COR-L47 (cell line): ENCODE data around the gene TMED6.

ENCODE experiments used
- DNase-seq: peaks from one replicate; lab custom pipeline; 2025; lab: John Stamatoyannopoulos, UW

The TMED6 gene

DNA sequence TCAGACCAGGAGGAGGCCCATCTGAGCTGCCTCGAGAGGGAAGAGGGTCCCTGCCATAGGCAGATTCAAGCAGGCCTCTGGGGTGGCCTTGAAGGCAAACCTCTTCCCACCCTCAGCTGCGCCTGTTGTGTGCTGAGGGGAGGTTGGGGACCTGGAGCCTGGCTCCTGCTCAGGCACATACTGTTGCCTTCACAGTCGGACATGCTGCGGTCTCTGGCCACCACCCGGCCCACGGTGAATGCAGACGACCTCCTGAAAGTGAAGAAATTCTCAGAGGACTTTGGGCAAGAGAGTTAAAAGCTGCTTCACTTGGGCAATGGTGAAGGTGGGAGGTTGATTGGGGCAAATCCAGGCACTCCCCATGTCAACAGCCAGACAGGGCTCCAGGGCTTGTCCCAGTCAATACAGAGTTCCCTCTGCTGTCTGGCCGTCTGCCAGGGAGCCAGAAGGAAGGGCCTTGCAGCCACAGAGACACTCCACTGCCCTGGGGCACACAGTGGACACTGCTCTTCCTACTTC lies 27.5 kb downstream of the TMED6 start:
- no peak for DNase-seq

DNA sequence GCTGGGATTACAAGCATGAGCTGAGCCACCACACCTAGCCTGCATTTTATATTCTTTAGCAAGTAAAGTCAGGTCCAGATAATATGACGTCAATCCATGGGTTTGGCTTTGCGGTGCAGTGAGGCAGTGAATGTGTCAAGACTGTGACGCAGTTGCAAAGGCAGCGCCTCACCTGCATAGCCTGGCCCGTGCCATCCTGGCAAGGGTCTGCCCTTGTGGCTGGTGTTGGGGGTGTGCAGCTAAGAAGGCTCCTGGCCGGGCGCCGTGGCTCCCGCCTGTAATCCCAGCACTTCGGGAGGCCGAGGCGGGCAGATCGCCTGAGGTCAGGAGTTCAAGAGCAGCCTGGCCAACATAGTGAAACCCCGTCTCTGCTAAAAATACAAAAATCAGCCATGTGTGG lies 28.2 kb downstream of the TMED6 start:
- DNase-seq = no peak

DNA sequence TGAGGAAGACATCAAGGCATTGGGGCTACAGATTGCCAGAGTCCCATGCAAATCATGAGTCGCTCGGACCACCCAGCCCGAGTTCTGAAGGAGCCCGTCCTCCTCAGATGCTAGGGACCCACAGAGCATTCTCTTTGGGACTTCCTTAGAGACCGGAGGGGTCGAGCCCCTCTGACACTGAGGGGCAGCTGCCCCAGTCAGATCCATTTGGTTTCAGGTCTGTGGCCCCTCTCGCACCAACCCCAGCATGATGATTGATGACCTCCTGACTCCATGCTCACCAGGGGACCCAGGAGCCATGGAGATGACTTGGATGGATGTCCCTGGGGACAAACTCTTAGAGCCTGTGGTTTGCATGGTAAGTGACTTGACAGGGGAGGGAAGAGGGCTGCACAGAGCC lies 29.2 kb downstream of the TMED6 start:
- DNase-seq = no peak

DNA sequence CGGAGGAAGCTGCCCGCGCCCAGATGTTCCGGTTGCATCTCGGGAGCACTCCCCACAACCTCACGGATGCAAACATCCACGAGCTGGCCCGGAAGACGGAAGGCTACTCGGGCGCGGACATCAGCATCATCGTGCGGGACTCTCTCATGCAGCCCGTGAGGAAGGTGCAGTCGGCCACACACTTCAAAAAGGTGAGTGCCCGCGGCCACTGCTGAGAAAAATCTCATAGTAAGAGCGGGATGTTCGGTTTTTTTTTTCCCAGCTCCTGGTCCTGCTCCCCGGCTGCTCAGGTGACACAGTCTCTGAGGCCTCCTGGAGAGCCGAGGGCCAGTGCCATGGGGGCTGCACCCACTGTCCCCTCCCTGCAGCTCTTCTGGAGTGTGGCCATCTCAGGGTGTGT lies 30.5 kb downstream of the TMED6 start:
- no peak for DNase-seq

DNA sequence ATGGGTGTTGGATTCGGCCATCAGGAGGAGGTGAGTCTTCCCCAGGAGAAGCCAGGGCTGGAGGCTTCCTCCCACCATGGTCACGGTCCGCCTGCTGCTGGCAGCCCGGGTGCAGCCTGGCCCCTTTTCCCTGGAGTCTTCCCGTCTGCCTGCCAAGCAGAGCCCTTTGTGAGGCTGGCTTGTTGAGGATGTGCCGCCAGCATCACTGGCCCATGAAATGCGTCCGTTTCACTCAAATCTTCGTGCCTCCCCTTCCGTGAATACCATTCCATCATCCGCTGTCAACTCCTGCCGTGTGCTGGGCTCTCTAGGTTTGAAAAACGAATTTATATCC lies 30.9 kb downstream of the TMED6 start:
- DNase-seq = no peak

DNA sequence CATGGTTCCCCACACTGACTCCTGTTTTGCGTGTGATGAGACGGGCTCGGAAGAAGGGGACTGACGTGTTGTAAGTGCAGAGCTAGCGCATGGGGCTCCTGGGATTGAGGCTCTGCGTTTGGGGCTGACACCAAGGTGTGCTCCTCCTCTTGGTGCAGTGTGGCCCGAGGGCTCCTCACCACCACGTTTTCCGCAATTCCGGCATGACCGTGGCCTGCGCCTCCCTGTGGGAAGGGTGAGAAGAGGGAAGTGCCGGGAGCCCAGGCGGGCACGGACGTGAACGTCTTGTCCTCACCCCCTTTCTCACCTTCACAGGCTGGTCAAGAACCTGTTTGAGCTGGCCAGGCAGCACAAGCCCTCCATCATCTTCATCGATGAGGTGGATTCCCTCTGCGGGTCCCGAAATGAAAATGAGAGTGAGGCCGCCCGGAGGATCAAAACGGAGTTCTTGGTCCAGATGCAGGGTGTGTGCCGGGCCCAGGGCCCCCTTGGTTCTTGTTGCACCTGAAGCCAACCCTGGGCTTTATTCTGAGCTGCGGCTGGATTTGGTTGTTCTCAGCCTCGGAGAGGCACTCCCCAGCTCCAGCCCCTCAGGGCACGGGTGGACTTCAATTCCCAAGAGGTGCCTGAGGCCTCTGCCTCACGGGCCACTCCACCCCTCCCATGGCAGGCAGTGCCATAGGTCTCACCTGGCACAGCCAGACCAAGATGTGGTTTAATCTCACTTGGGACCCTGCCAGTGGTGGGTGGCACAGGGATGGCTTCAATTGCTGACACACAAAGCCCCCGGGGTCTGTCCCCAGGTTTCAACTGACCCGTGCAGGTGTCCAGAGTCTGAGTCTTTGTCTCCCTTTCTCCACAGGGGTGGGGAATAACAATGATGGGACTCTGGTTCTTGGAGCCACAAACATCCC lies 31.5 kb downstream of the TMED6 start:
- no peak for DNase-seq

DNA sequence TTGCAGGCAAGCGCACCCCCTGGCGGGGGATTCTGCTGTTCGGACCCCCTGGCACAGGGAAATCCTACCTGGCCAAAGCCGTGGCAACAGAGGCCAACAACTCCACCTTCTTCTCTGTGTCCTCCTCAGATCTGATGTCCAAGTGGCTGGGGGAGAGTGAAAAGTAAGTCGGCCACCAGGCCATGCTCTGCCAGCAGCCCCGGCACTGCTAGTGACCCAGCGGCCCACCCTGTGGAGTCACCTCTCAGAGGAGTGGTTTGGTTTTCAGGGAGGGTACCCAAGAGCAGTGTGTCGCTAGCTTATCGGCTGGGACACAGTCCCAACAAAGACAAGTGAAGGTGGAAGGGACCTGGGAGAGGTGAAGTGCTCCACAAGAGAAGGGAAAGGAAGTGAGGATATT lies 32.2 kb downstream of the TMED6 start:
- no peak for DNase-seq

DNA sequence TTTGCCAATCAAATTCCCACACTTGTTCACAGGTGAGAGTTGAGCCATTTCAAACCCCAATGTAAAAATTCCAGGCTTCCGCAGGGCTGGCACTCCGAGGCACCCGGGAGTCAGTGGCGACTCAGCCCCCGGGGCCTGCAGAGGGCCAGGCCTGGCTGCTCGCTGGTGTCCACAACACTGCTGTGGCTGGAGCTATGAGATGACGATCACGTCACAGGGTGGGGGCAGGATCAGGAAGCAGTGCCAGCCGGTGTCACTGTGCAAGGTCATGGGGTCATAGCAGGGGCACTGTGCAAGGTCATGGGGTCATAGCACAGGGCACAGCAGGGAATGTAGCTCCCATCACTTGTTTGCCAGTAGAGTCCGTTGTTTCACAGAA lies 32.7 kb downstream of the TMED6 start:
- no peak for DNase-seq

DNA sequence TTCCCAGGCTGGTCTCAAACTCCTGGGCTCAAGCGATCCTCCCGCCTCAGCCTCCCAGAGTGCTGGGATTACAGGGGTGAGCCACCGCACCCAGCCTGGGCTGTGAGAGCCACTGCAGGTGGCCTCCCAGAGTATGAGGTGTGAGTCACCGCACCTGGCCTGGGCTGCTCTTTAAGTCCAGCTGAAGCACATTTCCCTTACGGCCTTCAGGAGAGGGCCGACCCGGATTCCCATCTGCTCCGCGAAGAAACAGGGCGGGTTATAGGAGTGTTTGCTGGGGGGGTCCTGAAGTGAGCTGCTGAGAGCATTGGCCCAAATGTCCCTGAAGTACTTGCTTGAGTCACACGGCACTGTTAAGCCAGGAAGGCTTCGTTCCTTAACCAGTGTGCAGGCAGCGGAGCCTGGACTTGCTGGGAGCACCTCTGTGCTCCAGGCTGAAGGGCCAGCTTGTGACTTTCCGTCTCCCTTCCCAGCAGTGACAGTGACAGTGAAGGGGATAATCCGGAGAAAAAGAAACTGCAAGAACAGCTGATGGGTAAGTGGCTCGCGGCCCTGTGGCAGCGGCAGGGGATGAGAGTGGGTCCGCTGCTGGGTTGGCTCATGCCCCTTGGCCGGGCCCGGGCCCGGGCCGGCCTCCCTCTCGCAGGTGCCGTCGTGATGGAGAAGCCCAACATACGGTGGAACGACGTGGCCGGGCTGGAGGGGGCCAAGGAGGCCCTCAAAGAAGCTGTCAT lies 33.2 kb downstream of the TMED6 start:
- no peak for DNase-seq

DNA sequence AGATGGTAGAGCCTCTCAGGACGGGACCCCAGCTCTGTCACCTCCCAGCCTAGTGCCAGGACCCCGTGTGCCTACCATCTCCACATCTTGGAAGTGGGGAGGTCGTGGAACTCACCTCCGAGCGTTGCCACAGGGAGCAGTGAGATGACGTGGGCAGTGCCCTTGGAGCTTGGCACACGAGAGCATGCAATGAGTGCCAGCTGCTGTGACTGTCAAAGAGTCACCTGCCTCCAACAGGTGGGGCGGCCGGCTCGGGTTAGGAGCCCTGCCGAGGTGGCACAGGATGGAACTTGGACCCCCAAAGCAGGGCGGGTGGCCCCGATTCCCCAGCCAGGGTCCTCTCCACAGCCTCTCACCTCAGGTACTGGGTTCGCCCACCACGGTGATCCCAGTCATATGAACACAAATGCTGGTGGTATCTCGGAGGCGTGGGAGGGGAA lies 35.0 kb downstream of the TMED6 start:
- DNase-seq = no peak

DNA sequence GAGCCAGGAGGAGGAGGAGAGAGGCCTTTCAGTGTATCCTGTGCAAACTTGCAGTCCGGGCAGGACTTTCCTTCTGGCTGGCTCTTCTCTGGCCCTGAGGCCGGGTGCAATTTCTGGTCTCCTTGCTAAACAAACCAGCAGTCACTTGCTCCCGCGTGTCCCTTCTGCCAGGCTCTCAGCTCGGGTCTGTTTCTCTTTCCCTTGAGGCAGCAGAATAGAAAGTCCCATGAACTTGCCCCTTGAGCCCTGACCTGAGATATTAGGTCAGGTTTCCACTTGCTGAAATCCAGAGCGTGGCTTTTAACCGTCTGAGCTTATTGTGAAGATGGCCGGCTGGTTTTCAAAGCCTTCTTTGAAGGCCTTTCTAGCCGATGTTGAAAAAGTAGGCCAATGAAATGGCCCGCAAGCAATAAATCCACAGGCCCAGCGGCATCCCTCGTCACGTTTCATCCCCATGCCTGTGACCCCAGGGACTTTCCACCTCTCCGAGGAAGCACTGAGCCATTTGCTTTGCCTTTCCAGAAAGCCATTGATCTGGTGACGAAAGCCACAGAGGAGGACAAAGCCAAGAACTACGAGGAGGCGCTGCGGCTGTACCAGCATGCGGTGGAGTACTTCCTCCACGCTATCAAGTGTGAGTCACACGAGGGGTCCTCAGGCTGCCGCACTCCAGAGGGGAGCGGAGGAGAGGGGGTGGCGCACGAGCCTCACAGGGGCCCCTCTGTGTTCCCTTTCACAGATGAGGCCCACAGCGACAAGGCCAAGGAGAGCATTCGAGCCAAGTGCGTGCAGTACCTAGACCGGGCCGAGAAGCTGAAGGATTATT lies 35.9 kb downstream of the TMED6 start:
- DNase-seq = no peak

DNA sequence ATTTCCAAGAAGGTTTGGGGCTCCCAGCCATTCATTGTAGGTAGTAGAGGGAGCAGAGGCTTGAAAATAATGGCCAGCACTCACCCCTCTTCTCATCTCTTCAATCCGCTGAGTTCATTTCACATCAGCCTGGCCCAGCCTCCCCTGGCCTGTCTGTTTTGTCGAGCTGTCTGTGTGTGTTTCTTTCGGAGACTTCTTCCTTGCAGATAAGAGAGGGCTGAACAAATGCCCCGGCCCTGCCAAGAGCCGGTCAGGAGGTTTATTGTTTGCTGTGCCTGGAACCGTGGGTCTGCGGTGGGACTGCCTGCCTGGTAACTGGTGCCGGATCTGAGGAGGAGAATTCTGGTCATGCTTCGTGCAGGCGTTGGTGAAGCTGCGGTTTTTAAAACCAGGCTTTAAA lies 37.1 kb downstream of the TMED6 start:
- no peak for DNase-seq

DNA sequence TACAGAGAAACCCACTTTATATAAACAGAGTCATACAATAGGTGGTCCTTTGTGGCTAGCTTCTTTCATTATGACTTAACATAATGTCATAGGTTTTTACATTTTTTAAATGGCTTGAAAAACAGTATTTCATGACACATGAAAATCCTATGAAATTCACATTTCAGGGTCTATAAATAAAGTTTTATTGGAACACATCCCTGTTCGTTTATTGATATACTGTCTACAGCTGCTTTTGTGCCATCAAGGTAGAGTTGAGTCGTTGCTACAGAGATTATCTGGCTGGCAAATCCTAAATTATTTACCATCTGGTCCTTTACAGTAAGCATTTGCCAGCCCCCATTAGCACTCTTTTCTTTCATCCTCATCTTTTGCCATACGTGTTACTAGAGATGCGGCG lies 38.1 kb downstream of the TMED6 start:
- no peak for DNase-seq

DNA sequence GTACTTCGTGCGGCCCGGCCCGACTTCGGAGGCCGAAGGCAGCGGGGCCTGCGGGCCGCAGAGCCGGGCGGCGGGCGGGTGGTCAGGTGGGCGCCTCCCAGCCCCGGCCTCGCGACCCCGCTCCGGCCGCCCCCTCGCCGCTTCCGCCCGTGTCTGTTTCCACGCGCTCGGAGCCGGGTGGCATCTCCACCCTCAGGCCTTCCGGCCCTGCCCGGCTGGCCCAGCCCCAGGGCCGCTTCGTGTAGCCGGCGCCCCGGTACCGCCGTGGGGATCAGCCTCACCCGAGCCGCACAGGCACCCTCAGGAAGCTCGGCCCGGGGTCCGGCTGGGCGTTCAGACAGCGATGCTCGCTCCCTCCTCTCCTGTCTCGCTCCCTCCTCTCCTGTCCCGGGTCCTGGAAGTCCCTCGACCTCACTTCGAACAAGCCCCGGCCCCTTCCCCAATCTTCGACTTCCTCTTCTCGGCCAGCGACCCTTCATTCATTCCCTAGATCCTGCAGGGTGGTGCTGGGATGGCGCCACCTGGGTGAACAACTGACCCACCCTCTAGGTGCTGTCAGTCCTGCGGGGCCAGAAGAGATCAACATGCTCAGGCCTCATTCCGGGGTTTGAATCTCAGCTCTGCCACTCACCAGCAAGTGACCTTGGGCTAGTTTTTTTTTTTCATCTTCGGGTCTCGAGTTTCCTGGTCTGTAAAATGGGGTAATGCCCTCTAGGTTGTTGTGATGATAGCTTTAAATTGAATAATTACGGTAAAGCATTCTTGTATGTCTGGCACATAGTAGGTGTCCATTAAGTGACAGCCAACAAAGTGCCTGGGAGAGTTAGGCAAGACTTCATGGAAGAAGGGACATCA lies 39.8 kb downstream of the TMED6 start:
- DNase-seq = peak; percentile 6

DNA sequence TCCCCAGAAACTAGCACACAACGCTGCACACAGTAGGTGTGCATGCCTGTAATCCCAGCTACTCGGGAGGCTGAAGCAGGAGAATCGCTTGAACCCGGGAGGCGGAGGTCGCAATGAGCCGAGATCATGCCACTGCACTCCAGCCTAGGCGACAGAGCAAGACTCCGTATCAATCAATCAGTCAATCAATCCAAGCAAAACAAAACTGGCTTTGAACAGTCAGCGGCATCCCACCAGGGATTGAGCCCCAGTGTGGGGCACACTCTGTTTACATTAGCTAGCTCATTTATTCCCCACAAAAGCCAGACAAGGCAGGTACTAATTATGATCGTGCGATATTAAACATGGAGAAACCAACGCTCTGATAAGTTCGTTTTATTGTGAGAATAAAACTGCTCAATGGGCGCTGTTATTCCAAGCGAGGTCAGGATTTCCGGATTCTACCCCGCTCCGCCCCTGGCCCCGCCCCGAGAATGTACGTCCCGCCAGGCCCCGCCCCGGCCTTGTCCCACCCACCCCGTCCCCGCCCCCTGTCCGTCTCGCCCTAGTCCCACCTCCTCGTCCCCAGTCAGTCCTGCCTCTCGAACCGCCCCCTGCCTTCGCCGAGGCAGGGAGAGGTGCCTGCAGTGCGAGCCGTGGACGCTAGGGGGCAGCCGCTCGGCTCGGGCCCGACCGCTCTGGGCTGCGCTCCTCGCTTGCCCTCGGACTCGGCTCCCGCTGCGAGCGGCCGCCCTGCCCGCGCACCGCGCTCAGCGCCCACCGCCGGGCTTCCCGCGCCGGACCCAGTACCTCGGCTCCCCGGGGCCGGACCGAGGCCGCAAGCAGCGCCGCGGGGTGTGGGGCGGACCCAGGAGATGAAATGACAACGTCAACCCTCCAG lies 40.7 kb downstream of the TMED6 start, which contains the start of gene VPS4A:
VPS4A (plus strand) TSS at position 698 of the 880 bp plus-strand sequence; CDS start at position 860, 162 bp downstream.
- peak; percentile 95 for DNase-seq

DNA sequence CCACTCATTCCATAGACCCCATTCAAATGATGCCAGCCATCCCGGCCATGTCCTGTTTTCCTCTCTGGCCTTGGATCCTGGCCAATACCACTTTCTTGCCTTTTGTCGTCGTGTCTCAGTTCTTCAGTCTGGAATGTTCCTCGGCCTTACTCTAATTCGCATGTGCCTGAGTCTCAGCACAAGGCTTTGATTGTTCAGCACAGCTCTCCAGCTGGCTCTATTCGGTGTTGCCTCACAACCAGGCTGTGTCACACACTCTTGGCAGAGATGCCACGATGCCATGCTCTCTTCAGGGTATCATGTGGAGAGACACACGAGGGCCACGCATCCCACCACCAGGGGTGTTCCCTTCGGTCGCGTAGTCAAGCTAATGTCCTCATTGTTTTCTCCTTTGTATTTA lies 42.3 kb downstream of the TMED6 start:
- no peak for DNase-seq

DNA sequence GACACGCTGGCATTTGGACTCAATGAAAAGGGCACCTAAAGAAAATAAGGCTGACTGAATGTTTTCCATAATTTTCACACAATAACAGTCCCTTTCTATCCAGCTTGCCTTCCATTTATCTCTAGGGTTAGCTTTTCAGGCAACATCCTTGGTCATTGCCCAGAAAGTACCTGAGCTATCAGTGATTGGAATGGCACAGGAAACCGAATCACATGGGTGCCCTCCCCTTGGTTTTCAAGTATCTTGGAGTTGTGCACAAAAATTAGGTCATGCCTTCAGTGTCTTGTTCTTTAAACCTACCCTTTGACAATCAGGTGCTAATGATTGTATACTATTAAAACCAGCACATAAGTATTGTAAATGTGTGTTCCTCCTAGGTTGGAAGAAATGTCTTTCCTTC lies 43.7 kb downstream of the TMED6 start:
- DNase-seq = no peak

DNA sequence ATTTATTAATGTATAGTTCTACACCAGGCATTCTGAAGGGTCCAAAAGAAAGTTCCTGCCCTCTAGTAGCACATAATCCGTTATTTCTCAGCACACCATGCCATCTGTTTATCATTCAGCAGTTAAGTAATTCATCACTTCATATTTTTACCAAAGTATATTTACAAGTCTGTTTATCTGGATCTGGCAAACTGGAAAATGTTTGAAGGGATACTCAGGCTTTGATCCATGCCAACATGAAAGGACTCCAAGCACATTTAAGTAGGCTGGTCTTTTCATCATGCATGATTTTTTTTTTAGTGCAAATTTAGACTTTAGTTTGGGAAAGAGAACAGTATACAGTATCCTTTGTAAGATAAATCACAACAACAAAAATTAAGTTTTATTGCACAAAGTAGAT lies 44.5 kb downstream of the TMED6 start:
- no peak for DNase-seq

DNA sequence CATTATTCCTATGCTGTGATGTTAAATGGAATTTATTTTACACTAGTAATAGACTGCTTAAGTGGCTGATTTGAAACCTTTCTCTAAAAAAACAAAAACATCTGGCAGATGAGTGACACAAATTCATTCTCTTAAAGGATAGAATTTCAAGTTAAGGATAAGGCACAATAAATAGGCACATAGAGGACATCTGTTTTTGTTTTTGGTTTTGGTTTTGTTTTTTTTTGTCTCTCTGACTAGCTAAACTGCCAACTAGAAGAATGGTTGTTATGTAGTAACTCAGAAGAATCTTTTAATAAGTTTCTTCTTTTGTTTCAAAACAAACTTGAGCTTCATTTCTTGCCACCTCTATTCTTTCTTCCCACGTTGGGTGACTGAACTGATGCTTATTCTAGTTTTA lies 45.6 kb downstream of the TMED6 start:
- DNase-seq = no peak

DNA sequence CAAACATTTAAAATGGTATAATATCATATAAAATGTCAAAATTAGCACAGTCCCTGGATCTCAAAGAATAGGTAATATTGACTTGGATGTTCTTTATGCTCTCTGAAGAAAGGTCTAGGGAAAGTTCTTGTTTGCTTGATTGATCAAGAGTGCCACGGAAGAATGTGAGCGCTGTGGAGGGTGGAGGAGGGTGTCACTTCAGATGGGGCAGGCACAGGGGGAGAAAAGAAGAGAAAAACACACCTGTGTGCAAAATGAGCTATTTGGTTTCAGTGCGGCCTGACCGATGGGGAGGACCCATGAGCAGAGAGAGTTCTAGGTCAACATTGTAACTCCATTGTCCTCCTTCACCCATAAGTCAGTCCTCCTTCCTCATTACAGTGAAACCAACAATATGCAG lies 49.3 kb downstream of the TMED6 start:
- no peak for DNase-seq
